ENCODE measurements around the gene GASK1A.

Gene GASK1A

GRCh38 chr3:43023746-43024145 lies 44.6 kb downstream of the GASK1A start:
- Histone ChIP-seq H3K27ac (ENCODE audit: extremely low read depth, low read depth, low read length) (no peak overlapping the region), H3K9me3 (ENCODE audit: control insufficient read depth, insufficient read depth, low read depth, low read length) (no peaks in the 10 kb centered on the region), H3K4me3 (ENCODE audit: low read depth, low read length) (no peak overlapping the region)

GRCh38 chr3:43024181-43024885 lies 45.2 kb downstream of the GASK1A start:
- no peak overlapping the region for H3K27ac ChIP-seq (ENCODE audit: extremely low read depth, low read depth, low read length)
- no peaks in the 10 kb centered on the region for H3K4me1 ChIP-seq (ENCODE audit: control insufficient read depth, insufficient read depth, low read length)
- H3K4me3 ChIP-seq (ENCODE audit: low read depth, low read length): no peak overlapping the region
- TF ChIP-seq ZNF48 (tag by site-specific recombination; IDR thresholded peaks at IDR 0.05) (no peak), OVOL3 (tag by site-specific recombination; IDR thresholded peaks at IDR 0.05) (no peak), ZNF354C (tag by site-specific recombination; IDR thresholded peaks at IDR 0.05; ENCODE audit: borderline replicate concordance, low read depth) (no peak), ZNF426 (tag by site-specific recombination; IDR thresholded peaks at IDR 0.05) (no peak)
- H3K36me3 ChIP-seq (ENCODE audit: control insufficient read depth in 2 of 2, insufficient read depth in 1 of 2, low read length in 2 of 2): no peaks in the 10 kb centered on the region
- ChIA-PET CTCF (no interaction called here), POLR2A (no interaction called here)
- no peaks in the 10 kb centered on the region for H3K9me3 ChIP-seq (ENCODE audit: control insufficient read depth, insufficient read depth, low read depth, low read length)

More at GRCh38 chr3:43023746-43024145, 44.6 kb downstream of the GASK1A start:
- no peaks in the 10 kb centered on the region for H3K4me1 ChIP-seq (ENCODE audit: control insufficient read depth, insufficient read depth, low read length)
- TF ChIP-seq ZNF624 (tag by site-specific recombination; IDR thresholded peaks at IDR 0.05): no peak
- TF ChIP-seq MZF1 (tag by site-specific recombination; IDR thresholded peaks at IDR 0.05; ENCODE audit: borderline replicate concordance): no peak
- no peak for TF ChIP-seq ZNF223 (tag by site-specific recombination; IDR thresholded peaks at IDR 0.05)
- TF ChIP-seq ZNF473 (tag by site-specific recombination; IDR thresholded peaks at IDR 0.05): no peak
- TF ChIP-seq YY1 (tag by site-specific recombination; IDR thresholded peaks at IDR 0.05): no peak
- no peak for TF ChIP-seq ZNF398 (tag by site-specific recombination; IDR thresholded peaks at IDR 0.05)
- TF ChIP-seq ZNF777 (tag by site-specific recombination; IDR thresholded peaks at IDR 0.05; ENCODE audit: borderline replicate concordance): no peak
- no peak for TF ChIP-seq MEIS1 (CRISPR knock-in tag; IDR thresholded peaks at IDR 0.05; ENCODE audit: borderline replicate concordance)
- TF ChIP-seq ZNF335 (tag by site-specific recombination; conservative IDR thresholded peaks at IDR 0.05): no peak
- no peaks in the 10 kb centered on the region for H3K36me3 ChIP-seq (ENCODE audit: control insufficient read depth in 2 of 2, insufficient read depth in 1 of 2, low read length in 2 of 2)
- POLR2A ChIA-PET: no interaction called here
- CTCF ChIA-PET: no interaction called here

- H3K36me3 ChIP-seq (ENCODE audit: control insufficient read depth in 2 of 2, insufficient read depth in 1 of 2, low read length in 2 of 2): no peaks in the 10 kb centered on the region
- ChIA-PET CTCF (no interaction called here), POLR2A (no interaction called here)
- no peaks in the 10 kb centered on the region for H3K9me3 ChIP-seq (ENCODE audit: control insufficient read depth, insufficient read depth, low read depth, low read length)
- H3K4me3 ChIP-seq (ENCODE audit: low read depth, low read length): no peak overlapping the region
- H3K27ac ChIP-seq (ENCODE audit: extremely low read depth, low read depth, low read length): no peak overlapping the region
- TF ChIP-seq ZNF830 (tag by site-specific recombination; IDR thresholded peaks at IDR 0.05; ENCODE audit: low read depth): no peak
- no peaks in the 10 kb centered on the region for H3K4me1 ChIP-seq (ENCODE audit: control insufficient read depth, insufficient read depth, low read length)
These were observed 46.3 kb downstream of the GASK1A start for GRCh38 chr3:43025423-43025822.

GRCh38 chr3:43028001-43028400 lies 48.9 kb downstream of the GASK1A start:
- ChIA-PET POLR2A (no interaction called here), CTCF (no interaction called here)
- no peak overlapping the region for H3K27ac ChIP-seq (ENCODE audit: extremely low read depth, low read depth, low read length)

More at GRCh38 chr3:43028001-43028400, 48.9 kb downstream of the GASK1A start:
- no peak for TF ChIP-seq OSR2 (tag by site-specific recombination; IDR thresholded peaks at IDR 0.05)
- TF ChIP-seq ZNF701 (tag by site-specific recombination; IDR thresholded peaks at IDR 0.05): no peak
- Histone ChIP-seq H3K4me1 (ENCODE audit: control insufficient read depth, insufficient read depth, low read length) (no peaks in the 10 kb centered on the region), H3K36me3 (ENCODE audit: control insufficient read depth in 2 of 2, insufficient read depth in 1 of 2, low read length in 2 of 2) (no peaks in the 10 kb centered on the region), H3K9me3 (ENCODE audit: control insufficient read depth, insufficient read depth, low read depth, low read length) (no peaks in the 10 kb centered on the region), H3K4me3 (ENCODE audit: low read depth, low read length) (no peak overlapping the region)
